NCI-H446 treated with DMSO at 0.1 percent for 48 hours (cell line): Measurements from ENCODE around the gene AGL.
"Not testable (repeated sequence)": the region's sequence is repeated elsewhere in the genome, so short reads cannot be mapped to it uniquely, and the experiment has no call there.

Experiments
- DNase-seq: peaks from one replicate; lab custom pipeline; 2025; lab: John Stamatoyannopoulos, UW

Gene AGL

GRCh38 chr1:99943223-99943794, 93.1 kb downstream of the AGL start:
- DNase-seq, result peak; percentile 79

DNA sequence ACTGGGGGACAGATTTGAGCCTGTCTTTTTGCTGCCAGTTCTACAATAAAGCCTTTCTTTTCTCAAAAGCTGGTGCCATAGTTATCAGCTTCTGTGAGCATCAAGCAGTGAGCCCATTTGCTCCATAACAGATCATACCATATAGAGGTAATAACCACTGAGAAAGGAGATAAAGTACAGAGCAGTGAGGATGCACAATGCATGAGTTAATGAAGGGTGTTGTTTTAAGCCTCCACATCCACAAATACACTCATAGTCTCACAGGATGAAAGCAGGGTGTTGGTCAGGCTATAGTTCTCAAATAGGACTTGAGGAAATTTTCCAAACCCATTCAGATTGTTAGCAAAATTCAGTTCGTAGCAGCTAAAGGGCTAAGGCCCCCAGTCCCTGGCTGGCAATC, 94.0 kb downstream of the AGL start:
- no peak for DNase-seq

DNA sequence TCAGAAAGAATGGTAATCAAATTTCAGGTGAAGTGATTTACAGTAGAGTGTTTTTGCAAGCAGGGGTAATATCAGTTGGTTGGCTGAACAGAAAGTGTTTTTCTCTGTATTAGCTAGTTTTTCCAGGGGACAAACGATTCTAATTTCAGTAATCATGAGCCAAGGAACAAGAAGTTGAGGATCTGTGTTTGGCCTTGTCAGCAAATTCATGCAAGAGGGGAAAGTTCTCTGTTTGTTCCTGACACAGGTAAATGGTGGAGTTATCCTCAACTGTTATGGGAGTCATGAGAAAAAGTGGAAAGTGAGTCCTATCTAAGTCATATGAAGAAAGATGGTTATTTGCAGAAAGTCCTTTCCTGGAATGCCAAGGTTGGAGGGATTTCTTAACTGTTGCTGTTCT, 95.0 kb downstream of the AGL start:
- DNase-seq, result no peak

- DNase-seq, result no peak
Observed at GRCh38 chr1:99950486-99950885, 100.3 kb downstream of the AGL start.

- no peak for DNase-seq
Observed at GRCh38 chr1:99952522-99952921, 102.4 kb downstream of the AGL start.

DNA sequence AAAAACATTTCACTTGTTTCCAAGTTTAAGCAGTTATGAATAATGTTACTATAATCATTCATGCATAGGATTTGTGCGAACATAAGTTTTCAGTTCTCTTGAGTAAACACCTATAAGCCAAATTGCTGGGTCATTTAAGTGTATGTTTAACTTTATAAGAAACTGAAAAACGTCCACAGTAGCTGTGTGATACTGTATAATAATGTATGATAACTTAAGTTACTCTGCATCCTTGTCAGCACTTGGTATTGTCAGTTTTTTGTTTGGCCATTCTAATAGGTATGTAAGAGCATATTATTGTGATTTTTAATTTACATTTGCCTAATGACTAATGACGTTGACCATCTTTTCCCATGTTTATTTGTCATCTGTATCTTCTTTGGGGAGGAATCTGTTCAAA, 105.2 kb downstream of the AGL start:
- no peak for DNase-seq

GRCh38 chr1:99956755-99957154, 106.6 kb downstream of the AGL start:
- no peak for DNase-seq

DNA sequence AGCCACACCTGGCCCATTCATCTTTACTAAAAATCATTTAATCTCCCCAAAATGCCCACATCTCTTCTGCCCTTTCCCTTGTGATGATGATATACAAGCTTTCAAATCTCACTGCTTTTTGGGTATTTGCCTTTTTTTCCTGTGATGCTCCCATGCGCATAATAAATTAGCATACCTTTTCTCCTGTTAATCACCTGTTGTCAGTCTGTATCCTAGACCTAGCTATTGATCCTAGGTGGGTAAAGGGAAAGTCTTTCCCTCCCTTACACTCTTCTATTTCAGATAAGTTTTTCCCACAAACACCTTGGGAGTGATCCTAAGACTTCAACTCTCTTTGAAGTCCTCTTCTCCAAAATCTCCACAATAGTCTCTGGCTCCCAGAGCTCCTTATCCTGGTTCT, 107.7 kb downstream of the AGL start:
- no peak for DNase-seq

DNA sequence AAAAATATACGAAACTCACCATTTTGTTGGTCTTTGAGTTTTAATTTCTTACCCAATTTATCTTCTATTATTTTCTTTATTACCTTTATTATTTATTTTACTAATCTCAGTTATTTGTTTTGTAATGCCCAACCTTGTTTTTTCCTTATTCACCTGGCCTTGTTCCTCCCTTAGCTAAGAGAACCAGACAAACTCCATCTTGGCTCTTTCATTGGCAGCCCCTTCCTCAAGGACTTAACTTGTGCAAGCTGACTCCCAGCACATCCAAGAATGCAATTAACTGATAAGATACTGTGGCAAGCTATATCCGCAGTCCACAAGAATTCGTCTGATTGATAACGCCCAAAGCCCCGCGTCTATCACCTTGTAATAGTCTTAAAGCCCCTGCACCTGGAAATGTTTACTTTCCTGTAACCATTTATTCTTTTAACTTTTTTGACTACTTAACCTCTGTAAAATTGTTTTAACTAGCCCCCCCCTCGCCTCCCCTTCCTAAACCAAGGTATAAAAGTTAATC, 109.1 kb downstream of the AGL start:
- not testable (repeated sequence) for DNase-seq

DNA sequence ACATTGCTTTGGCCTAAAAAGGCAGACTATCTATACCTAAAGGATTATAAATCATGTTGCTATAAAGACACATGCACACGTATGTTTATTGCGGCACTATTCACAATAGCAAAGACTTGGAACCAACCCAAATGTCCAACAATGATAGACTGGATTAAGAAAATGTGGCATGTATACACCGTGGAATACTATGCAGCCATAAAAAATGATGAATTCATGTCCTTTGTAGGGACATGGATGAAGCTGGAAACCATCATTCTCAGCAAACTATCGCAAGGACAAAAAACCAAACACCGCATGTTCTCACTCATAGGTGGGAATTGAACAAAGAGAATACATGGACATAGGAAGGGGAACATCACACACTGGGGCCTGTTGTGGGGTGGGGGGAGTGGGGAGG, 110.1 kb downstream of the AGL start:
- not testable (repeated sequence) for DNase-seq

GRCh38 chr1:99963041-99963795, 113.1 kb downstream of the AGL start:
- no peak for DNase-seq

GRCh38 chr1:99964806-99965205, 114.6 kb downstream of the AGL start:
- no peak for DNase-seq

DNA sequence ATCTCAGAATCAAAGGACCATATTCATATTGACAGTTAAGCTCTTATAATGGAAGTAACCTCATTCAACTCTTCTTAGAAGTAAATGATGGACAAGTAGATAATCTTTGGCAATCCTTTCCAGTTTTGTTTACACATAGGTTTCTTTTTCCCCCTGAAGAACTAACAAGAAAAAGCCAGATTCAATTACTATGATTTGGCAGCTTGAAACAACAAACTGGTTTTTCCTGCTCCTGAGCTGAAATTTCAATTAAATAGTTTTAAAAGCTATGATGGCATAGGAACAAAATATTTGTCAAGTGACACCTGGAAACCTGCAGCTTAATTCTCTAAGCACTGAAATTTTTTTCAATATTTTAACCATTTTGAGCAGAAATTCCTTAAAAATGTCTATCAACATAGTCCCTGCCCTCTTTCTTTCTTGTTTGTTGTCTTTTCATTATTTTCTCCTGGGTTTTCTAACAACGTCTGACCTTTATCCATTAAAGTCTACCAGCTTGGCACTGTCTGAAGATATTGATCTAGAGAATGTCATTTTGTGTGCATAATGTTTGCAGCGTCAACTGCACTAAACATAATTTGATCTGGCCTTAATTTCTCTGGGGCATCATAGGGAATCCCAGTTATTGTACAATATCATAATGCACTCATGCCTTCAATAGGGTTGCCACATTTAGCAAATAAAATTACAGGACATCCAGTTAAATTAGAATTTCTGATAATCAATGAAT, 115.7 kb downstream of the AGL start:
- no peak for DNase-seq

GRCh38 chr1:99968214-99968613, 118.1 kb downstream of the AGL start:
- no peak for DNase-seq

- DNase-seq, result no peak
Observed at GRCh38 chr1:99969260-99969728, 119.1 kb downstream of the AGL start.

DNA sequence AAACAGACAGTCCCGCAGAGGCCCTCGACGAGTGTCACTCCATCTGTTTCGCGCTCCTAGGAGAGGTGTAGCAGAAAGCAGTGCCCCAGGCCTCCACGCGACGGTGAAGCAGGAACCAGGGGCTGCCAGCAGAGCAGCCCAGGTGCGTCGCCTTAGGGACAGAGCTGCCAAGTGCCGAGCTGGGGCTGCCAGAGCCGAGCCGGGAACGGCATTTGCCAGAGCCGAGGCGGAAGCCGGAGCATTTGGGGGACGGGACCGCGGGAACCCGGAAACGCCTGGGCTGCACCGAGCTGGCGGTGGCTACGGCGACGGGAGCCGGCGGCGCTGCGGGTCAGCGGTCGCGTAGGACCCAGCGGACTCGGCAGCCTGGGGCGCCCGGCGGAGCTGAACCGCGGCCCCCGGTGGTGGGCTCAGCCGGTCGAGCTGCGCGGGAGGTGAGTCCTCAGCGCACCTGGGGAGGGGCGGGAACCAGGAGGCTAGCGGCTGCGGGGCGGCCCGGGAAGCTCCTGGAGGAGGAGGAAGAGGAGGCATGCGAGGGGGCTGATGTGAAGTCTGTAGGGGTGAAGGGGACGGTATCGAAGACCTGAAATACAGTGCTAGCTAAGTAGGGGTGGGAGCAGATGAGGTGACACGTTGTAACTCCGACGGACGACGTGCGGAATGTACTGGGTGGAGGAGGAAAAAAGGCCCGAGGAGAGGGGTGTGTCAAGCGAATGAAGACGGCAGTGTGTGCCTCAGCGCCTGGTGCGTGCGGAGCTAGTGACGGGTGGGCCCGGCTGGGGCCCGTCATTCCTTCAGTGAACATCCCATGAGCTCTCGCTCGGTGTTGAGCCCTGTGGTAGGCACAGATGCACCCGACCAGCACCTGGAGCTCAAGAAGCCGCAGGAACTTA, 119.8 kb downstream of the AGL start, which contains the start of gene SLC35A3:
SLC35A3 (plus strand) TSS at position 268 of the 893 bp plus-strand sequence. CDS start 23,559 bp downstream, outside the sequence.
- peak; percentile 27 for DNase-seq

DNA sequence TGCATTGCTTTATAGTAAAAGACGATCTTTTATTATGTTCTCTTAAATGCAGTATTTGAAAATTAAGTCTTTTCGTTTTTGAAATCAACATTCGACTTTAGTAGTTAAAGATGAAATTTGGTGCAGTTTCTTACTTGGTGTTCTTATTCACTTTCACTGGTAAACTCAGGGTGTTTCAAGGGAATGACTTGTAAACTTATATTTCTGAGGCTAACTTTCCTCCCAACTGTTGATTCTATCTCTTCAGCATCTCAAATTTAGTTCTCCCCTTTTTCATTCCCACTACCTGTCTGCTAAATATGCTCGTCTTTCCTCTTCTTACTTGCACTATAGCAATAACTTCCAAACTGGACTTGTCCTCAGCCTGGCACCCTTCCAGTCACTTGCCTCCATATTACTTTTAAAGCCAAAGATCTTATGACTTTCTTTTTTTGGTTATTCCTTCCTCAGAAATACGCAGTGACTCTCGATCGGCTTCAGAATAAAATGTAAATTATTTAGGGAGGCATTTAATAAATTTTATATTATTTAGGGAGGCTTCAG, 120.6 kb downstream of the AGL start:
- no peak for DNase-seq

- DNase-seq, result not testable (repeated sequence)
Observed at GRCh38 chr1:99972066-99972465, 121.9 kb downstream of the AGL start.
